H1 (cell line): ENCODE measurements around the gene GLP1R. TPM values are rescaled to one million over a fixed set of nuclear protein-coding genes. Genes with fewer than 3 reads are reported as not detected.

Experiments
- CTCF ChIA-PET: fragments of 300-600 bp; sonication (Branson Sonifier 250); formaldehyde crosslinking; loops from one replicate; lab custom pipeline; 2021; ENCODE audit not compliant: partially characterized antibody; lab: Charles Lee
- POLR2A ChIA-PET: fragments of 300-600 bp; sonication (Branson Sonifier 250); formaldehyde crosslinking; loops from one replicate; lab custom pipeline; 2021; ENCODE audit warnings: inconsistent platforms; ENCODE audit not compliant: partially characterized antibody; lab: Charles Lee
- DNase-seq, 2 experiments: peaks; one replicate each; pipeline versions ENCODE4 v3.0.0 to v3.0.0-alpha.2; 2010 to 2022; ENCODE audit warnings: low spot score in 2 of 2, low read depth in 1 of 2, mixed read lengths in 1 of 2
- FAIRE-seq: peaks from 2 replicates; lab custom pipeline; 2011; peaks lifted over from hg19 to GRCh38; lab: Jason Lieb, UNC
- H2AFZ ChIP-seq: 2 replicates; pipeline ENCODE4 v1.8.1; 2012; ENCODE audit warnings: low read length, inconsistent platforms
- H2AK5ac ChIP-seq: 2 replicates; pipeline ENCODE4 v1.6.1; 2013; ENCODE audit warnings: low read depth, low read length
- H2BK120ac ChIP-seq: replicated peaks from 2 replicates; pipeline ENCODE3; 2013; ENCODE audit warnings: low read depth, low read length, inconsistent platforms
- H2BK12ac ChIP-seq: 2 replicates; pipeline ENCODE4 v1.6.1; 2013; ENCODE audit warnings: low read depth, low read length
- H2BK15ac ChIP-seq: 2 replicates; pipeline ENCODE4 v1.6.1; 2013; ENCODE audit warnings: low read length
- H2BK20ac ChIP-seq: 2 replicates; pipeline ENCODE4 v1.6.1; 2013; ENCODE audit warnings: low read length
- H2BK5ac ChIP-seq: 2 replicates; pipeline ENCODE4 v1.6.1; 2013; ENCODE audit warnings: low read depth, low read length
- H3K14ac ChIP-seq: 2 replicates; pipeline ENCODE4 v1.6.1; 2013; ENCODE audit warnings: inconsistent platforms; ENCODE audit not compliant: insufficient read length
- H3K18ac ChIP-seq: 2 replicates; pipeline ENCODE4 v1.6.1; 2013; ENCODE audit warnings: low read length; ENCODE audit errors: extremely low read depth
- H3K23ac ChIP-seq: 2 replicates; pipeline ENCODE4 v1.6.1; 2013; ENCODE audit warnings: inconsistent platforms; ENCODE audit not compliant: insufficient read length
- H3K23me2 ChIP-seq: 2 replicates; pipeline ENCODE4 v1.6.1; 2013; ENCODE audit warnings: low read depth, low read length
- H3K27ac ChIP-seq: 2 replicates; pipeline ENCODE4 v1.6.1; 2011; ENCODE audit warnings: low read depth, low read length, inconsistent platforms
- H3K27me3 ChIP-seq, 4 experiments: replicated peaks in 1 of 4; 1 replicate in 1 of 4; 2 replicates in 3 of 4; pipeline versions ENCODE4 v1.6.1 to v1.8.1; 2011 to 2013; ENCODE audit warnings: low read length in 3 of 4, mild to moderate bottlenecking in 3 of 4, inconsistent platforms in 2 of 4, mixed read lengths in 2 of 4, moderate library complexity in 1 of 4; ENCODE audit not compliant: control insufficient read depth in 3 of 4, insufficient read depth in 3 of 4; ENCODE audit errors: extremely low read depth in 1 of 4
- H3K36me3 ChIP-seq, 4 experiments: 2 replicates each; pipeline versions ENCODE4 v1.6.1 to v1.8.1; 2011 to 2013; ENCODE audit warnings: mild to moderate bottlenecking in 4 of 4, low read length in 3 of 4, moderate library complexity in 2 of 4, control low read depth in 1 of 4, inconsistent platforms in 1 of 4; ENCODE audit not compliant: insufficient read depth in 4 of 4, control insufficient read depth in 2 of 4
- H3K4ac ChIP-seq: replicated peaks from 2 replicates; pipeline ENCODE3; 2013; ENCODE audit warnings: low read length, low read depth, mixed read lengths, inconsistent platforms; ENCODE audit not compliant: insufficient read length
- H3K4me1 ChIP-seq, 4 experiments: replicated peaks in 1 of 4; 1 replicate in 1 of 4; 2 replicates in 3 of 4; pipeline versions ENCODE4 v1.6.1 to v1.8.1; 2011 to 2013; ENCODE audit warnings: low read length in 3 of 4, inconsistent platforms in 2 of 4, mixed read lengths in 1 of 4; ENCODE audit not compliant: insufficient read depth in 4 of 4, control insufficient read depth in 3 of 4
- H3K4me2 ChIP-seq, 2 experiments: 2 replicates each; pipeline versions ENCODE4 v1.6.1 to v1.8.1; 2011 to 2013; ENCODE audit warnings: low read depth in 2 of 2, low read length in 2 of 2, control low read depth in 1 of 2, inconsistent platforms in 1 of 2, mild to moderate bottlenecking in 1 of 2; ENCODE audit not compliant: insufficient read depth in 1 of 2
- H3K4me3 ChIP-seq, 4 experiments: fragments of 200-600, 300-600 bp in 1 of 4; sonication (generic), shearing (Covaris generic), sonication (Bioruptor Twin) in 1 of 4; 2 replicates each; pipeline versions ENCODE4 v1.5.1 to v1.8.1; 2011 to 2016; ENCODE audit warnings: low read length in 4 of 4, low read depth in 3 of 4, control low read depth in 2 of 4, inconsistent platforms in 2 of 4, mild to moderate bottlenecking in 2 of 4, mixed read lengths in 1 of 4, moderate library complexity in 1 of 4; ENCODE audit not compliant: insufficient read depth in 2 of 4; ENCODE audit errors: extremely low read depth in 1 of 4
- H3K56ac ChIP-seq: replicated peaks from 2 replicates; pipeline ENCODE3; 2013; ENCODE audit warnings: low read depth, mild to moderate bottlenecking, mixed read lengths, low read length, inconsistent platforms; ENCODE audit not compliant: insufficient read length
- H3K79me1 ChIP-seq: 2 replicates; pipeline ENCODE4 v1.6.1; 2013; ENCODE audit warnings: low read depth, low read length, control low read depth
- H3K79me2 ChIP-seq, 2 experiments: 2 replicates each; pipeline versions ENCODE4 v1.6.1 to v1.8.1; 2012 to 2013; ENCODE audit warnings: low read length in 2 of 2, mild to moderate bottlenecking in 2 of 2, inconsistent platforms in 1 of 2; ENCODE audit not compliant: insufficient read depth in 2 of 2, control insufficient read depth in 1 of 2
- H3K9ac ChIP-seq, 4 experiments: replicated peaks in 1 of 4; 1 replicate in 1 of 4; 2 replicates in 3 of 4; pipeline versions ENCODE4 v1.6.1 to v1.8.1; 2011 to 2013; ENCODE audit warnings: low read depth in 3 of 4, low read length in 3 of 4, control low read depth in 2 of 4, mild to moderate bottlenecking in 2 of 4, moderate library complexity in 2 of 4, inconsistent platforms in 1 of 4; ENCODE audit errors: extremely low read depth in 1 of 4
- H3K9me3 ChIP-seq, 2 experiments: 2 replicates each; pipeline versions ENCODE4 v1.6.1 to v1.8.1; 2012 to 2013; ENCODE audit warnings: mild to moderate bottlenecking in 2 of 2, moderate library complexity in 2 of 2, control low read depth in 1 of 2, inconsistent platforms in 1 of 2, low read depth in 1 of 2, low read length in 1 of 2, mixed read lengths in 1 of 2; ENCODE audit not compliant: insufficient read depth in 2 of 2
- H4K20me1 ChIP-seq, 2 experiments: replicated peaks in 1 of 2; 2 replicates each; pipeline versions ENCODE3 to v1.8.1; 2011 to 2013; ENCODE audit warnings: inconsistent platforms in 2 of 2, low read length in 2 of 2, mild to moderate bottlenecking in 1 of 2; ENCODE audit not compliant: insufficient read depth in 2 of 2, control insufficient read depth in 1 of 2
- H4K5ac ChIP-seq: 2 replicates; pipeline ENCODE4 v1.6.1; 2013; ENCODE audit warnings: low read length, low read depth, mixed read lengths, inconsistent platforms; ENCODE audit not compliant: insufficient read length
- H4K8ac ChIP-seq: 2 replicates; pipeline ENCODE4 v1.8.0; 2013; ENCODE audit warnings: mild to moderate bottlenecking, moderate library complexity, low read length, inconsistent platforms; ENCODE audit not compliant: insufficient read depth; ENCODE audit errors: extremely low read depth
- H4K91ac ChIP-seq: replicated peaks from 2 replicates; pipeline ENCODE3; 2013; ENCODE audit warnings: low read length, mixed read lengths, inconsistent platforms; ENCODE audit not compliant: insufficient read length
- E2F6 ChIP-seq: IDR thresholded peaks from 2 replicates; pipeline ENCODE4 v1.6.1; 2012; ENCODE audit warnings: inconsistent platforms
- EZH2 ChIP-seq: fragments of 200-600 bp; sonication (generic); IDR thresholded peaks from 2 replicates; pipeline ENCODE4 v1.7.1; 2012; ENCODE audit warnings: low read depth, mild to moderate bottlenecking, moderate library complexity, low read length, inconsistent platforms; ENCODE audit not compliant: severe bottlenecking
- PHF8 ChIP-seq: fragments of 200-600 bp; sonication (generic); conservative IDR thresholded peaks from 2 replicates; pipeline ENCODE4 v1.7.1; 2012; ENCODE audit warnings: low read depth, mild to moderate bottlenecking, inconsistent platforms, low read length, moderate library complexity
- RBBP5 ChIP-seq: IDR thresholded peaks from 2 replicates; pipeline ENCODE4 v1.7.1; 2012; ENCODE audit warnings: low read depth, mild to moderate bottlenecking, inconsistent platforms, low read length, moderate library complexity, borderline replicate concordance
- SP4 ChIP-seq: IDR thresholded peaks from 2 replicates; pipeline ENCODE4 v1.6.1; 2012; ENCODE audit warnings: low read length, inconsistent platforms
- TAF1 ChIP-seq: IDR thresholded peaks from 2 replicates; pipeline ENCODE4 v1.6.1; 2011; ENCODE audit warnings: mild to moderate bottlenecking, low read depth, low read length
- TAF7 ChIP-seq: optimal IDR thresholded peaks from 2 replicates; pipeline ENCODE3; 2011; ENCODE audit warnings: low read depth, mild to moderate bottlenecking, inconsistent platforms, low read length, moderate library complexity, borderline replicate concordance
- TEAD4 ChIP-seq: IDR thresholded peaks from 2 replicates; pipeline ENCODE4 v1.6.1; 2012; ENCODE audit warnings: low read depth, low read length, inconsistent platforms, mixed read lengths
- WGBS, 2 experiments: shearing (Covaris generic) in 1 of 2; methylation state at CpG; one replicate each; pipeline versions ENCODE4 v1.1.6 to v1.1.7; 2013 to 2015; ENCODE audit warnings: low lambda C conversion rate in 2 of 2, mixed read lengths in 2 of 2, inconsistent platforms in 1 of 2, low coverage in 1 of 2, missing lambda C conversion rate in 1 of 2; ENCODE audit not compliant: insufficient replicate concordance in 2 of 2, insufficient coverage in 1 of 2, insufficient read length in 1 of 2; ENCODE audit errors: extremely low coverage in 1 of 2, missing lambda C conversion rate in 1 of 2; 5-methylcytosine and 5-hydroxymethylcytosine counted together
- polyA plus RNA-seq, 7 experiments: library from polyadenylated mRNA; depleted of rRNA in 3 of 7; stranded (reverse) in 5 of 7; unstranded in 2 of 7; fragments of >200 nt in 5 of 7; fragments of 200-250 nt in 2 of 7; gene quantifications; 1 replicate in 5 of 7; 2 replicates in 1 of 7; 4 replicates in 1 of 7; pipeline versions ENCODE4 v1.2.1 to v1.2.3, GENCODE V29; 2011 to 2013; ENCODE audit warnings: missing spikeins in 2 of 7, mixed read lengths in 2 of 7
- total RNA-seq: library from RNA; stranded (reverse); fragmentation: NEBNext Ultra II Directional; extraction: Animal tissue kit (Norgen Biotek cat#: 25700); gene quantifications from 2 replicates; pipeline ENCODE4 v1.2.1, GENCODE V29; 2021
- TF ChIP-seq, protein P1 (sequence below), 3 experiments: IDR thresholded peaks; 1 replicate in 2 of 3; 2 replicates in 1 of 3; pipeline versions ENCODE4 v1.5.1 to v1.6.1; 2011; ENCODE audit warnings: low read length in 3 of 3, mild to moderate bottlenecking in 3 of 3, inconsistent platforms in 2 of 3, low read depth in 1 of 3, moderate library complexity in 1 of 3; ENCODE audit not compliant: insufficient read depth in 1 of 3; ENCODE audit errors: control extremely low read depth in 1 of 3
- TF ChIP-seq, protein P2 (sequence below): IDR thresholded peaks from 2 replicates; pipeline ENCODE4 v1.6.1; 2012; ENCODE audit warnings: inconsistent platforms

GLP1R gene
- total and polyA plus RNA-seq, 2 of the 8 experiments (the other 6 are each of a cell fraction or from before 2014, with no cell fraction given) = 2.6 to 2.7 TPM

- Histone ChIP-seq H3K4me3 (no peak overlapping the region), H2AFZ (no peak overlapping the region), H3K4me1 (peaks cover 0 to 13% (median under 1%) of the 10 kb centered on the region in 4 experiments; a peak in 4 of 7 replicates), H3K4ac (no peak overlapping the region), H3K56ac (no peak overlapping the region), H3K14ac (no peak overlapping the region), H4K91ac (no peak overlapping the region), H3K9ac (no peak overlapping the region), H3K79me1 (0 out of 2 replicates have a peak, but pooled peaks cover 2% of the 10 kb centered on the region), H2BK20ac (no peak overlapping the region), H3K18ac (no peak overlapping the region), H3K27me3 (peaks cover 0 to 3% (median 1%) of the 10 kb centered on the region in 4 experiments; a peak in 2 of 7 replicates), H3K23ac (no peak overlapping the region), H2AK5ac (no peak overlapping the region), H4K5ac (no peak overlapping the region), H2BK120ac (no peak overlapping the region), H3K4me2 (no peak overlapping the region), H3K36me3 (peaks cover 0 to 3% (median 2%) of the 10 kb centered on the region in 4 experiments; a peak in 2 of 8 replicates), H3K27ac (no peak overlapping the region), H3K9me3 (no peaks in the 10 kb centered on the region), H4K8ac (no peak overlapping the region), H2BK15ac (no peak overlapping the region), H2BK5ac (no peak overlapping the region), H3K23me2 (no peaks in the 10 kb centered on the region; the same call in 1 of the 2 replicates), H3K79me2 (no peaks in the 10 kb centered on the region), H4K20me1 (peaks cover 0 to 4% of the 10 kb centered on the region in 2 experiments), H2BK12ac (no peak overlapping the region)
- ChIA-PET CTCF (interaction anchor here (0.7 kb wide), 1 partner anchor 27 kb away, joined by 3 read pairs; no protein-coding TSS in a partner anchor), POLR2A (no interaction called here)
- TF ChIP-seq TAF7 (no peak), EZH2 (no peak), TEAD4 (no peak), SP4 (no peak), RBBP5 (no peak), PHF8 (no peak), E2F6 (no peak), TAF1 (no peak)
- TF ChIP-seq, protein P1, sequence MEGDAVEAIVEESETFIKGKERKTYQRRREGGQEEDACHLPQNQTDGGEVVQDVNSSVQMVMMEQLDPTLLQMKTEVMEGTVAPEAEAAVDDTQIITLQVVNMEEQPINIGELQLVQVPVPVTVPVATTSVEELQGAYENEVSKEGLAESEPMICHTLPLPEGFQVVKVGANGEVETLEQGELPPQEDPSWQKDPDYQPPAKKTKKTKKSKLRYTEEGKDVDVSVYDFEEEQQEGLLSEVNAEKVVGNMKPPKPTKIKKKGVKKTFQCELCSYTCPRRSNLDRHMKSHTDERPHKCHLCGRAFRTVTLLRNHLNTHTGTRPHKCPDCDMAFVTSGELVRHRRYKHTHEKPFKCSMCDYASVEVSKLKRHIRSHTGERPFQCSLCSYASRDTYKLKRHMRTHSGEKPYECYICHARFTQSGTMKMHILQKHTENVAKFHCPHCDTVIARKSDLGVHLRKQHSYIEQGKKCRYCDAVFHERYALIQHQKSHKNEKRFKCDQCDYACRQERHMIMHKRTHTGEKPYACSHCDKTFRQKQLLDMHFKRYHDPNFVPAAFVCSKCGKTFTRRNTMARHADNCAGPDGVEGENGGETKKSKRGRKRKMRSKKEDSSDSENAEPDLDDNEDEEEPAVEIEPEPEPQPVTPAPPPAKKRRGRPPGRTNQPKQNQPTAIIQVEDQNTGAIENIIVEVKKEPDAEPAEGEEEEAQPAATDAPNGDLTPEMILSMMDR (IDR thresholded peaks at IDR 0.05; ENCODE audit: control extremely low read depth in 1 of 3, insufficient read depth in 1 of 3, low read depth in 1 of 3, low read length in 3 of 3) = no peak
- TF ChIP-seq, protein P2, sequence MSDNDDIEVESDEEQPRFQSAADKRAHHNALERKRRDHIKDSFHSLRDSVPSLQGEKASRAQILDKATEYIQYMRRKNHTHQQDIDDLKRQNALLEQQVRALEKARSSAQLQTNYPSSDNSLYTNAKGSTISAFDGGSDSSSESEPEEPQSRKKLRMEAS = no peak
- DNase-seq (no peak), FAIRE-seq (no peak)
- 90% methylated on average over 9 of the region's 9 CpGs; no CpG with 5 or more reads in 1 of the 2 experiments for WGBS, 2 experiments
These were observed 8.1 kb downstream of the GLP1R start for GRCh38 chr6:39056681-39057080.
